VCaP (cell line): Measurements from ENCODE around the gene RARA.
A peak's percentile ranks its signal among the peaks of the same experiment; 100 is the strongest.

Experiments
- H3K27ac ChIP-seq: fragments of 450-650 bp; 2 replicates; pipeline ENCODE4 v1.5.1; 2017
- CTCF ChIP-seq: fragments of 450-650 bp; conservative IDR thresholded peaks from 2 replicates; pipeline ENCODE4 v1.5.1; 2017; ENCODE audit warnings: mild to moderate bottlenecking, moderate library complexity

The RARA gene

GRCh38 chr17:40356990-40357881 lies 48.3 kb downstream of the RARA start:
- TF ChIP-seq CTCF, result no peak
- H3K27ac ChIP-seq, result no peak overlapping the region

- peak overlapping the region; percentile 37 for H3K27ac ChIP-seq
- TF ChIP-seq CTCF, result peak; percentile 99
Measured at GRCh38 chr17:40358323-40359038, 49.5 kb downstream of the RARA start.

GRCh38 chr17:40360091-40360490 lies 51.1 kb downstream of the RARA start:
- no peak for TF ChIP-seq CTCF

GRCh38 chr17:40361063-40361924 lies 52.3 kb downstream of the RARA start:
- no peak overlapping the region for H3K27ac ChIP-seq
- TF ChIP-seq CTCF, result no peak

More at GRCh38 chr17:40360091-40360490, 51.1 kb downstream of the RARA start:
- no peak overlapping the region for H3K27ac ChIP-seq

- H3K27ac ChIP-seq, result peak overlapping the region; percentile 66
- TF ChIP-seq CTCF, result no peak
Measured at GRCh38 chr17:40361925-40362695, 53.1 kb downstream of the RARA start.

- TF ChIP-seq CTCF, result peak; percentile 94
- H3K27ac ChIP-seq, result peak overlapping the region; percentile 66
Measured at GRCh38 chr17:40362696-40363110, 53.7 kb downstream of the RARA start.
